WTC11 (cell line): ENCODE data around the gene ATP2B1. TPM values are rescaled to one million over a fixed set of nuclear protein-coding genes. Genes with fewer than 3 reads are reported as not detected.

Source experiments
- ATAC-seq: fragments of 200-7000 bp; cut with Tn5 transposase; 2 replicates; pipeline ENCODE4 v1.10.0; 2021; ENCODE audit warnings: mild to moderate bottlenecking, moderate library complexity
- CTCF ChIA-PET: fragments of 300-600 bp; sonication (Branson Sonifier 250); formaldehyde crosslinking; loops from one replicate; lab custom pipeline; 2021; ENCODE audit warnings: antibody characterized with exemption; lab: Charles Lee
- POLR2A ChIA-PET: fragments of 350-600 bp; sonication (Branson Sonifier 250); formaldehyde crosslinking; loops from one replicate; lab custom pipeline; 2021; ENCODE audit warnings: antibody characterized with exemption; lab: Charles Lee
- DNase-seq: peaks from one replicate; pipeline ENCODE4 v3.0.0; 2021; ENCODE audit warnings: low spot score
- H3K27ac Mint-ChIP-seq: 2 replicates; pipeline ENCODE4 v1.8.0; 2021; ENCODE audit warnings: mixed read lengths
- H3K27me3 Mint-ChIP-seq: 2 replicates; pipeline ENCODE4 v1.8.0; 2021; ENCODE audit warnings: low read depth, mild to moderate bottlenecking, moderate library complexity, mixed read lengths
- H3K36me3 Mint-ChIP-seq: 2 replicates; pipeline ENCODE4 v1.8.0; 2021; ENCODE audit warnings: mixed read lengths
- H3K4me1 Mint-ChIP-seq: 2 replicates; pipeline ENCODE4 v1.8.0; 2022; ENCODE audit warnings: mixed read lengths
- H3K4me3 Mint-ChIP-seq: 2 replicates; pipeline ENCODE4 v1.8.0; 2021; ENCODE audit warnings: mild to moderate bottlenecking, moderate library complexity, mixed read lengths
- H3K9me3 Mint-ChIP-seq: 2 replicates; pipeline ENCODE4 v1.8.0; 2021; ENCODE audit warnings: mixed read lengths
- ELF4 ChIP-seq: sonication (generic); formaldehyde crosslinking; IDR thresholded peaks from 2 replicates; pipeline ENCODE4 v1.8.1; 2022; ENCODE audit warnings: low read depth, mild to moderate bottlenecking, moderate library complexity, missing genetic modification reagents
- FOXP1 ChIP-seq: sonication (generic); formaldehyde crosslinking; IDR thresholded peaks from 2 replicates; pipeline ENCODE4 v1.8.0; 2022; ENCODE audit warnings: missing genetic modification reagents, mild to moderate bottlenecking, moderate library complexity, borderline replicate concordance
- HMGA2 ChIP-seq: fragments of 250-450 bp; sonication (Bioruptor Pico); IDR thresholded peaks from 2 replicates; pipeline ENCODE4 v1.4.0; 2021; ENCODE audit warnings: mild to moderate bottlenecking, moderate library complexity
- IRF2 ChIP-seq: sonication (generic); formaldehyde crosslinking; IDR thresholded peaks from 2 replicates; pipeline ENCODE4 v1.8.0; 2022; ENCODE audit warnings: low read depth, missing genetic modification reagents, borderline replicate concordance
- SP1 ChIP-seq: sonication (generic); formaldehyde crosslinking; conservative IDR thresholded peaks from 2 replicates; pipeline ENCODE4 v1.8.1; 2022; ENCODE audit warnings: missing genetic modification reagents
- TCF7 ChIP-seq: sonication (generic); formaldehyde crosslinking; IDR thresholded peaks from 2 replicates; pipeline ENCODE4 v1.8.0; 2022; ENCODE audit warnings: mild to moderate bottlenecking, low read depth, missing genetic modification reagents, moderate library complexity
- ZNF396 ChIP-seq: fragments of 250-450 bp; sonication (Bioruptor Pico); IDR thresholded peaks from 2 replicates; pipeline ENCODE4 v1.8.0; 2021; ENCODE audit warnings: mild to moderate bottlenecking, moderate library complexity, borderline replicate concordance
- ZNF423 ChIP-seq: fragments of 250-450 bp; sonication (Bioruptor Pico); IDR thresholded peaks from 2 replicates; pipeline ENCODE4 v2.1.2; 2022; ENCODE audit warnings: mild to moderate bottlenecking, moderate library complexity
- total RNA-seq: library from RNA; stranded (reverse); gene quantifications from 3 replicates; pipeline ENCODE4 v1.2.3, GENCODE V29; 2021
- TF ChIP-seq, protein P1 (sequence below): sonication (generic); formaldehyde crosslinking; IDR thresholded peaks from 2 replicates; pipeline ENCODE4 v1.8.1; 2023; ENCODE audit warnings: mild to moderate bottlenecking, moderate library complexity, missing genetic modification reagents
- TF ChIP-seq, protein P2 (sequence below): fragments of 250-450 bp; sonication (Bioruptor Pico); IDR thresholded peaks from 2 replicates; pipeline ENCODE4 v1.9.0; 2021; ENCODE audit warnings: mild to moderate bottlenecking, borderline replicate concordance
- TF ChIP-seq, protein P3 (sequence below): sonication (generic); formaldehyde crosslinking; IDR thresholded peaks from 2 replicates; pipeline ENCODE4 v1.8.0; 2023; ENCODE audit warnings: missing genetic modification reagents, mild to moderate bottlenecking, borderline replicate concordance
- TF ChIP-seq, protein P4 (sequence below): sonication (generic); formaldehyde crosslinking; IDR thresholded peaks from 2 replicates; pipeline ENCODE4 v1.8.0; 2023; ENCODE audit warnings: mild to moderate bottlenecking, missing genetic modification reagents
- TF ChIP-seq, protein P5 (sequence below): sonication (generic); formaldehyde crosslinking; IDR thresholded peaks from 2 replicates; pipeline ENCODE4 v1.8.0; 2022; ENCODE audit warnings: mild to moderate bottlenecking, missing genetic modification reagents
- TF ChIP-seq, protein P6 (sequence below): sonication (generic); formaldehyde crosslinking; IDR thresholded peaks from 2 replicates; pipeline ENCODE4 v1.8.1; 2022; ENCODE audit warnings: mild to moderate bottlenecking, moderate library complexity, missing genetic modification reagents
- TF ChIP-seq, protein P7 (sequence below): sonication (generic); formaldehyde crosslinking; IDR thresholded peaks from 2 replicates; pipeline ENCODE4 v1.8.1; 2023; ENCODE audit warnings: mild to moderate bottlenecking, missing genetic modification reagents
- TF ChIP-seq, protein P8 (sequence below): sonication (generic); formaldehyde crosslinking; IDR thresholded peaks from 2 replicates; pipeline ENCODE4 v1.8.0; 2022; ENCODE audit warnings: mild to moderate bottlenecking, missing genetic modification reagents
- TF ChIP-seq, protein P9 (sequence below): fragments of 250-450 bp; sonication (Bioruptor Pico); IDR thresholded peaks from 2 replicates; pipeline ENCODE4 v1.9.0; 2021; ENCODE audit warnings: mild to moderate bottlenecking

The ATP2B1 gene
- total RNA-seq, 1 experiment from 2014 or later = 31.7 TPM

DNA sequence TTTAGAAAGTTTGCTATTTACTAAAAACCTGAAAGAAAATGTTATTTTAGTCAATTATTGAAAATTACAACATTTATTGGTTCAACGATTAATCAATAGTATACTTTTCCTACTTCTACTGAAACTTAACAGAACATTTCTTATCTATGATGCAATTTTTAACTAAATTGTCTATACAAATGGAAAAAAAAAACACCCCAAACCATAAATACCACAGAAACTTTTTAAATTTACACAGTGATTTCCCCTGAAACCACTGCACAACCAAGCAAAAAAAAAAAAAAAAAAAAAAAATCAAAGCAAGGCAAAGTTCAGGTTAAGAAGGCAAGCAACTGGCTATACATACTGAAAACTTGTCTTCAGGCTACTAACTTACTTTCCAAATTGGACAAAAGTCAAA lies 110.9 kb downstream of the ATP2B1 start (continued):
- TF ChIP-seq, protein P1, sequence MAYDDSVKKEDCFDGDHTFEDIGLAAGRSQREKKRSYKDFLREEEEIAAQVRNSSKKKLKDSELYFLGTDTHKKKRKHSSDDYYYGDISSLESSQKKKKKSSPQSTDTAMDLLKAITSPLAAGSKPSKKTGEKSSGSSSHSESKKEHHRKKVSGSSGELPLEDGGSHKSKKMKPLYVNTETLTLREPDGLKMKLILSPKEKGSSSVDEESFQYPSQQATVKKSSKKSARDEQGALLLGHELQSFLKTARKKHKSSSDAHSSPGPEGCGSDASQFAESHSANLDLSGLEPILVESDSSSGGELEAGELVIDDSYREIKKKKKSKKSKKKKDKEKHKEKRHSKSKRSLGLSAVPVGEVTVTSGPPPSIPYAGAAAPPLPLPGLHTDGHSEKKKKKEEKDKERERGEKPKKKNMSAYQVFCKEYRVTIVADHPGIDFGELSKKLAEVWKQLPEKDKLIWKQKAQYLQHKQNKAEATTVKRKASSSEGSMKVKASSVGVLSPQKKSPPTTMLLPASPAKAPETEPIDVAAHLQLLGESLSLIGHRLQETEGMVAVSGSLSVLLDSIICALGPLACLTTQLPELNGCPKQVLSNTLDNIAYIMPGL = no peak
- TF ChIP-seq SP1 (CRISPR knock-in tag) (no peak), ZNF396 (CRISPR knock-in tag) (no peak), IRF2 (CRISPR knock-in tag) (no peak), FOXP1 (no peak)
- TF ChIP-seq, protein P2, sequence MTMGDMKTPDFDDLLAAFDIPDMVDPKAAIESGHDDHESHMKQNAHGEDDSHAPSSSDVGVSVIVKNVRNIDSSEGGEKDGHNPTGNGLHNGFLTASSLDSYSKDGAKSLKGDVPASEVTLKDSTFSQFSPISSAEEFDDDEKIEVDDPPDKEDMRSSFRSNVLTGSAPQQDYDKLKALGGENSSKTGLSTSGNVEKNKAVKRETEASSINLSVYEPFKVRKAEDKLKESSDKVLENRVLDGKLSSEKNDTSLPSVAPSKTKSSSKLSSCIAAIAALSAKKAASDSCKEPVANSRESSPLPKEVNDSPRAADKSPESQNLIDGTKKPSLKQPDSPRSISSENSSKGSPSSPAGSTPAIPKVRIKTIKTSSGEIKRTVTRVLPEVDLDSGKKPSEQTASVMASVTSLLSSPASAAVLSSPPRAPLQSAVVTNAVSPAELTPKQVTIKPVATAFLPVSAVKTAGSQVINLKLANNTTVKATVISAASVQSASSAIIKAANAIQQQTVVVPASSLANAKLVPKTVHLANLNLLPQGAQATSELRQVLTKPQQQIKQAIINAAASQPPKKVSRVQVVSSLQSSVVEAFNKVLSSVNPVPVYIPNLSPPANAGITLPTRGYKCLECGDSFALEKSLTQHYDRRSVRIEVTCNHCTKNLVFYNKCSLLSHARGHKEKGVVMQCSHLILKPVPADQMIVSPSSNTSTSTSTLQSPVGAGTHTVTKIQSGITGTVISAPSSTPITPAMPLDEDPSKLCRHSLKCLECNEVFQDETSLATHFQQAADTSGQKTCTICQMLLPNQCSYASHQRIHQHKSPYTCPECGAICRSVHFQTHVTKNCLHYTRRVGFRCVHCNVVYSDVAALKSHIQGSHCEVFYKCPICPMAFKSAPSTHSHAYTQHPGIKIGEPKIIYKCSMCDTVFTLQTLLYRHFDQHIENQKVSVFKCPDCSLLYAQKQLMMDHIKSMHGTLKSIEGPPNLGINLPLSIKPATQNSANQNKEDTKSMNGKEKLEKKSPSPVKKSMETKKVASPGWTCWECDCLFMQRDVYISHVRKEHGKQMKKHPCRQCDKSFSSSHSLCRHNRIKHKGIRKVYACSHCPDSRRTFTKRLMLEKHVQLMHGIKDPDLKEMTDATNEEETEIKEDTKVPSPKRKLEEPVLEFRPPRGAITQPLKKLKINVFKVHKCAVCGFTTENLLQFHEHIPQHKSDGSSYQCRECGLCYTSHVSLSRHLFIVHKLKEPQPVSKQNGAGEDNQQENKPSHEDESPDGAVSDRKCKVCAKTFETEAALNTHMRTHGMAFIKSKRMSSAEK = no peak
- TF ChIP-seq, protein P3, sequence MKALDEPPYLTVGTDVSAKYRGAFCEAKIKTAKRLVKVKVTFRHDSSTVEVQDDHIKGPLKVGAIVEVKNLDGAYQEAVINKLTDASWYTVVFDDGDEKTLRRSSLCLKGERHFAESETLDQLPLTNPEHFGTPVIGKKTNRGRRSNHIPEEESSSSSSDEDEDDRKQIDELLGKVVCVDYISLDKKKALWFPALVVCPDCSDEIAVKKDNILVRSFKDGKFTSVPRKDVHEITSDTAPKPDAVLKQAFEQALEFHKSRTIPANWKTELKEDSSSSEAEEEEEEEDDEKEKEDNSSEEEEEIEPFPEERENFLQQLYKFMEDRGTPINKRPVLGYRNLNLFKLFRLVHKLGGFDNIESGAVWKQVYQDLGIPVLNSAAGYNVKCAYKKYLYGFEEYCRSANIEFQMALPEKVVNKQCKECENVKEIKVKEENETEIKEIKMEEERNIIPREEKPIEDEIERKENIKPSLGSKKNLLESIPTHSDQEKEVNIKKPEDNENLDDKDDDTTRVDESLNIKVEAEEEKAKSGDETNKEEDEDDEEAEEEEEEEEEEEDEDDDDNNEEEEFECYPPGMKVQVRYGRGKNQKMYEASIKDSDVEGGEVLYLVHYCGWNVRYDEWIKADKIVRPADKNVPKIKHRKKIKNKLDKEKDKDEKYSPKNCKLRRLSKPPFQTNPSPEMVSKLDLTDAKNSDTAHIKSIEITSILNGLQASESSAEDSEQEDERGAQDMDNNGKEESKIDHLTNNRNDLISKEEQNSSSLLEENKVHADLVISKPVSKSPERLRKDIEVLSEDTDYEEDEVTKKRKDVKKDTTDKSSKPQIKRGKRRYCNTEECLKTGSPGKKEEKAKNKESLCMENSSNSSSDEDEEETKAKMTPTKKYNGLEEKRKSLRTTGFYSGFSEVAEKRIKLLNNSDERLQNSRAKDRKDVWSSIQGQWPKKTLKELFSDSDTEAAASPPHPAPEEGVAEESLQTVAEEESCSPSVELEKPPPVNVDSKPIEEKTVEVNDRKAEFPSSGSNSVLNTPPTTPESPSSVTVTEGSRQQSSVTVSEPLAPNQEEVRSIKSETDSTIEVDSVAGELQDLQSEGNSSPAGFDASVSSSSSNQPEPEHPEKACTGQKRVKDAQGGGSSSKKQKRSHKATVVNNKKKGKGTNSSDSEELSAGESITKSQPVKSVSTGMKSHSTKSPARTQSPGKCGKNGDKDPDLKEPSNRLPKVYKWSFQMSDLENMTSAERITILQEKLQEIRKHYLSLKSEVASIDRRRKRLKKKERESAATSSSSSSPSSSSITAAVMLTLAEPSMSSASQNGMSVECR (CRISPR knock-in tag) = no peak
- TF ChIP-seq, all 79 proteins: peak for 0

DNA sequence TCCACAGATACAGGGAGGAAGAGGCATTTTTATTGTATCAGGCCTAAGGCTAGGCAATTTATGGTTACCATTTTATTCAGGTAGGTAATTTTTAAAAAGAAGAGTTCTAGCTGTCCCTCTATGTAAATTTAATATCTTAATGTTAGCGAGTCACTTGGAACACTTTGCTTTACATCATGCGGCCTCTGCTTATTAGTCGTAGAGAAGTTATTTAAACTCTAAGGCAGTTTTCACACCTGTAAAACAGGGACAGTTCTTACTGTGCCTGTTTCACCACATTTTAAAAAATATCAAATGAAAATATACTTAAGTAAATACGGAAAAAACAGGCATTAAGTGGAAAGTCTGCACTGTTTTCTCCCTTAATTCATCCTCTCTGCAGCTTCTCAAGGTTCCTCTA lies 111.4 kb downstream of the ATP2B1 start:
- H3K4me1 Mint-ChIP-seq = peaks cover 27% of the 10 kb centered on the region
- no peaks in the 10 kb centered on the region for H3K9me3 Mint-ChIP-seq
- TF ChIP-seq, protein P4, sequence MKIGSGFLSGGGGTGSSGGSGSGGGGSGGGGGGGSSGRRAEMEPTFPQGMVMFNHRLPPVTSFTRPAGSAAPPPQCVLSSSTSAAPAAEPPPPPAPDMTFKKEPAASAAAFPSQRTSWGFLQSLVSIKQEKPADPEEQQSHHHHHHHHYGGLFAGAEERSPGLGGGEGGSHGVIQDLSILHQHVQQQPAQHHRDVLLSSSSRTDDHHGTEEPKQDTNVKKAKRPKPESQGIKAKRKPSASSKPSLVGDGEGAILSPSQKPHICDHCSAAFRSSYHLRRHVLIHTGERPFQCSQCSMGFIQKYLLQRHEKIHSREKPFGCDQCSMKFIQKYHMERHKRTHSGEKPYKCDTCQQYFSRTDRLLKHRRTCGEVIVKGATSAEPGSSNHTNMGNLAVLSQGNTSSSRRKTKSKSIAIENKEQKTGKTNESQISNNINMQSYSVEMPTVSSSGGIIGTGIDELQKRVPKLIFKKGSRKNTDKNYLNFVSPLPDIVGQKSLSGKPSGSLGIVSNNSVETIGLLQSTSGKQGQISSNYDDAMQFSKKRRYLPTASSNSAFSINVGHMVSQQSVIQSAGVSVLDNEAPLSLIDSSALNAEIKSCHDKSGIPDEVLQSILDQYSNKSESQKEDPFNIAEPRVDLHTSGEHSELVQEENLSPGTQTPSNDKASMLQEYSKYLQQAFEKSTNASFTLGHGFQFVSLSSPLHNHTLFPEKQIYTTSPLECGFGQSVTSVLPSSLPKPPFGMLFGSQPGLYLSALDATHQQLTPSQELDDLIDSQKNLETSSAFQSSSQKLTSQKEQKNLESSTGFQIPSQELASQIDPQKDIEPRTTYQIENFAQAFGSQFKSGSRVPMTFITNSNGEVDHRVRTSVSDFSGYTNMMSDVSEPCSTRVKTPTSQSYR (CRISPR knock-in tag) = no peak
- TF ChIP-seq, protein P5, sequence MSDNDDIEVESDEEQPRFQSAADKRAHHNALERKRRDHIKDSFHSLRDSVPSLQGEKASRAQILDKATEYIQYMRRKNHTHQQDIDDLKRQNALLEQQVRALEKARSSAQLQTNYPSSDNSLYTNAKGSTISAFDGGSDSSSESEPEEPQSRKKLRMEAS (CRISPR knock-in tag) = no peak
- TF ChIP-seq TCF7 (CRISPR knock-in tag) = no peak
- TF ChIP-seq, protein P6, sequence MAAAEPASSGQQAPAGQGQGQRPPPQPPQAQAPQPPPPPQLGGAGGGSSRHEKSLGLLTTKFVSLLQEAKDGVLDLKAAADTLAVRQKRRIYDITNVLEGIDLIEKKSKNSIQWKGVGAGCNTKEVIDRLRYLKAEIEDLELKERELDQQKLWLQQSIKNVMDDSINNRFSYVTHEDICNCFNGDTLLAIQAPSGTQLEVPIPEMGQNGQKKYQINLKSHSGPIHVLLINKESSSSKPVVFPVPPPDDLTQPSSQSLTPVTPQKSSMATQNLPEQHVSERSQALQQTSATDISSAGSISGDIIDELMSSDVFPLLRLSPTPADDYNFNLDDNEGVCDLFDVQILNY (CRISPR knock-in tag) = no peak
- TF ChIP-seq ZNF423 = no peak
- TF ChIP-seq ELF4 (CRISPR knock-in tag) = no peak
- TF ChIP-seq, protein P7, sequence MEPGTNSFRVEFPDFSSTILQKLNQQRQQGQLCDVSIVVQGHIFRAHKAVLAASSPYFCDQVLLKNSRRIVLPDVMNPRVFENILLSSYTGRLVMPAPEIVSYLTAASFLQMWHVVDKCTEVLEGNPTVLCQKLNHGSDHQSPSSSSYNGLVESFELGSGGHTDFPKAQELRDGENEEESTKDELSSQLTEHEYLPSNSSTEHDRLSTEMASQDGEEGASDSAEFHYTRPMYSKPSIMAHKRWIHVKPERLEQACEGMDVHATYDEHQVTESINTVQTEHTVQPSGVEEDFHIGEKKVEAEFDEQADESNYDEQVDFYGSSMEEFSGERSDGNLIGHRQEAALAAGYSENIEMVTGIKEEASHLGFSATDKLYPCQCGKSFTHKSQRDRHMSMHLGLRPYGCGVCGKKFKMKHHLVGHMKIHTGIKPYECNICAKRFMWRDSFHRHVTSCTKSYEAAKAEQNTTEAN (CRISPR knock-in tag) = no peak
- no peak for TF ChIP-seq HMGA2 (CRISPR knock-in tag)
- TF ChIP-seq, protein P8, sequence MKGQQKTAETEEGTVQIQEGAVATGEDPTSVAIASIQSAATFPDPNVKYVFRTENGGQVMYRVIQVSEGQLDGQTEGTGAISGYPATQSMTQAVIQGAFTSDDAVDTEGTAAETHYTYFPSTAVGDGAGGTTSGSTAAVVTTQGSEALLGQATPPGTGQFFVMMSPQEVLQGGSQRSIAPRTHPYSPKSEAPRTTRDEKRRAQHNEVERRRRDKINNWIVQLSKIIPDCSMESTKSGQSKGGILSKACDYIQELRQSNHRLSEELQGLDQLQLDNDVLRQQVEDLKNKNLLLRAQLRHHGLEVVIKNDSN = no peak
- TF ChIP-seq, protein P9, sequence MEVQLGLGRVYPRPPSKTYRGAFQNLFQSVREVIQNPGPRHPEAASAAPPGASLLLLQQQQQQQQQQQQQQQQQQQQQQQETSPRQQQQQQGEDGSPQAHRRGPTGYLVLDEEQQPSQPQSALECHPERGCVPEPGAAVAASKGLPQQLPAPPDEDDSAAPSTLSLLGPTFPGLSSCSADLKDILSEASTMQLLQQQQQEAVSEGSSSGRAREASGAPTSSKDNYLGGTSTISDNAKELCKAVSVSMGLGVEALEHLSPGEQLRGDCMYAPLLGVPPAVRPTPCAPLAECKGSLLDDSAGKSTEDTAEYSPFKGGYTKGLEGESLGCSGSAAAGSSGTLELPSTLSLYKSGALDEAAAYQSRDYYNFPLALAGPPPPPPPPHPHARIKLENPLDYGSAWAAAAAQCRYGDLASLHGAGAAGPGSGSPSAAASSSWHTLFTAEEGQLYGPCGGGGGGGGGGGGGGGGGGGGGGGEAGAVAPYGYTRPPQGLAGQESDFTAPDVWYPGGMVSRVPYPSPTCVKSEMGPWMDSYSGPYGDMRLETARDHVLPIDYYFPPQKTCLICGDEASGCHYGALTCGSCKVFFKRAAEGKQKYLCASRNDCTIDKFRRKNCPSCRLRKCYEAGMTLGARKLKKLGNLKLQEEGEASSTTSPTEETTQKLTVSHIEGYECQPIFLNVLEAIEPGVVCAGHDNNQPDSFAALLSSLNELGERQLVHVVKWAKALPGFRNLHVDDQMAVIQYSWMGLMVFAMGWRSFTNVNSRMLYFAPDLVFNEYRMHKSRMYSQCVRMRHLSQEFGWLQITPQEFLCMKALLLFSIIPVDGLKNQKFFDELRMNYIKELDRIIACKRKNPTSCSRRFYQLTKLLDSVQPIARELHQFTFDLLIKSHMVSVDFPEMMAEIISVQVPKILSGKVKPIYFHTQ = no peak
- TF ChIP-seq, all 79 proteins: peak for 0
- H3K27me3 Mint-ChIP-seq = no peaks in the 10 kb centered on the region
- ATAC-seq = no peak
- H3K36me3 Mint-ChIP-seq = peaks cover 9% of the 10 kb centered on the region
- no peak for DNase-seq
- POLR2A ChIA-PET = no interaction called here
- H3K27ac Mint-ChIP-seq = no peak overlapping the region
- CTCF ChIA-PET = no interaction called here
- no peak overlapping the region for H3K4me3 Mint-ChIP-seq
